ENCODE results near the gene NIT1. TPM values are rescaled to one million over a fixed set of nuclear protein-coding genes. Genes with fewer than 3 reads are reported as not detected.
A peak's percentile ranks its signal among the peaks of the same experiment; 100 is the strongest.

The NIT1 gene
- total and polyA plus RNA-seq, 9 of the 15 experiments (the other 6 are each of a cell fraction or from before 2014, with no cell fraction given) = 18.4 to 76.0 (median 33.7) TPM

GRCh38 chr1:161094481-161094880 lies 23.4 kb upstream of the NIT1 start:
- ChIA-PET CTCF (ENCODE audit: low intra/inter-chr PET ratio) (no interaction called here), POLR2A (interaction anchor here (0.9 kb wide), 1 partner anchor 9 kb away, joined by 3 read pairs; no protein-coding TSS in a partner anchor)
- no peaks in the 10 kb centered on the region for H3K27me3 ChIP-seq (ENCODE audit: control insufficient read depth in 2 of 2, insufficient read depth in 2 of 2, low read length in 2 of 2)
- H3K9me3 ChIP-seq (replicated peaks; ENCODE audit: control insufficient read depth, insufficient read depth, low read depth, low read length) = peaks cover 4% of the 10 kb centered on the region; the same call in 1 of the 2 replicates
- no peaks in the 10 kb centered on the region for H3K9me1 ChIP-seq (ENCODE audit: control insufficient read depth, insufficient read depth, low read length)
- no peak overlapping the region for H3K4me2 ChIP-seq (ENCODE audit: insufficient read depth, low read length)
- peaks cover 7% of the 10 kb centered on the region; the same call in 2 of the 3 replicates for H3K36me3 ChIP-seq (ENCODE audit: control insufficient read depth, insufficient read depth, low read length)
- FAIRE-seq = no peak
- H3K79me2 ChIP-seq (ENCODE audit: control insufficient read depth, insufficient read depth, low read length) = no peaks in the 10 kb centered on the region
- DNase-seq (ENCODE audit: extremely low read depth in 1 of 4, low spot score in 3 of 4) = no peak
- in situ Hi-C loops (cut with MboI) (loop anchor here (10.0 to 25.0 kb wide), 2 partner anchors 100 to 257 kb away; no protein-coding TSS in a partner anchor), intact Hi-C loops (cut with micrococcal nuclease) (no loop called here)
- WGBS (ENCODE audit: insufficient coverage, low coverage, missing lambda C conversion rate) = 81% methylated on average over 12 of the region's 14 CpGs
- H4K20me1 ChIP-seq (replicated peaks; ENCODE audit: control insufficient read depth, insufficient read depth, low read length) = no peaks in the 10 kb centered on the region
- H3K9ac ChIP-seq (ENCODE audit: insufficient read depth in 1 of 2, low read depth in 2 of 2, low read length in 2 of 2) = no peak overlapping the region
- ATAC-seq = no peak
- TF ChIP-seq NFRKB (IDR thresholded peaks at IDR 0.05; ENCODE audit: low read depth) (no peak), POLR3A (IDR thresholded peaks at IDR 0.05; ENCODE audit: borderline replicate concordance, extremely low read depth, insufficient read depth, insufficient read length) (no peak), MAZ (CRISPR knock-in tag; conservative IDR thresholded peaks at IDR 0.05 in 1 of 2, IDR thresholded peaks at IDR 0.05 in 1 of 2) (no peak), PCBP2 (IDR thresholded peaks at IDR 0.05; ENCODE audit: low read depth, low read length, poor library complexity, severe bottlenecking) (no peak), PKNOX1 (IDR thresholded peaks at IDR 0.05) (no peak), ZFP91 (CRISPR knock-in tag; IDR thresholded peaks at IDR 0.05) (no peak)
- TF ChIP-seq, protein P1, sequence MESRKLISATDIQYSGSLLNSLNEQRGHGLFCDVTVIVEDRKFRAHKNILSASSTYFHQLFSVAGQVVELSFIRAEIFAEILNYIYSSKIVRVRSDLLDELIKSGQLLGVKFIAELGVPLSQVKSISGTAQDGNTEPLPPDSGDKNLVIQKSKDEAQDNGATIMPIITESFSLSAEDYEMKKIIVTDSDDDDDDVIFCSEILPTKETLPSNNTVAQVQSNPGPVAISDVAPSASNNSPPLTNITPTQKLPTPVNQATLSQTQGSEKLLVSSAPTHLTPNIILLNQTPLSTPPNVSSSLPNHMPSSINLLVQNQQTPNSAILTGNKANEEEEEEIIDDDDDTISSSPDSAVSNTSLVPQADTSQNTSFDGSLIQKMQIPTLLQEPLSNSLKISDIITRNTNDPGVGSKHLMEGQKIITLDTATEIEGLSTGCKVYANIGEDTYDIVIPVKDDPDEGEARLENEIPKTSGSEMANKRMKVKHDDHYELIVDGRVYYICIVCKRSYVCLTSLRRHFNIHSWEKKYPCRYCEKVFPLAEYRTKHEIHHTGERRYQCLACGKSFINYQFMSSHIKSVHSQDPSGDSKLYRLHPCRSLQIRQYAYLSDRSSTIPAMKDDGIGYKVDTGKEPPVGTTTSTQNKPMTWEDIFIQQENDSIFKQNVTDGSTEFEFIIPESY (CRISPR knock-in tag; IDR thresholded peaks at IDR 0.05) = peak; percentile 65; the same call in 1 of the 2 replicates
- H2AFZ ChIP-seq (ENCODE audit: low read depth, low read length) = no peak overlapping the region
- no peak overlapping the region for H3K27ac ChIP-seq (ENCODE audit: extremely low read depth, low read depth, low read length)
- no TSS peak for BruUV-seq (replicated peaks)
- H3K4me3 ChIP-seq = no peak overlapping the region
- peaks cover 0 to 9% of the 10 kb centered on the region in 2 experiments; a peak in 1 of 5 replicates for H3K4me1 ChIP-seq (replicated peaks in 1 of 2; ENCODE audit: control insufficient read depth in 2 of 2, insufficient read depth in 2 of 2, low read length in 2 of 2)

Measured in K562 (cell line).